ENCODE measurements around the gene ZBTB33. TPM values are rescaled to one million over a fixed set of nuclear protein-coding genes. Genes with fewer than 3 reads are reported as not detected.

ZBTB33 gene
- total and polyA plus RNA-seq, 12 donors, result 1.9 to 34.8 (median 13.1) TPM

- Histone ChIP-seq H3K27me3 (no peaks in the 10 kb centered on the region), H3K9me3 (replicated peaks in 1 of 3) (no peaks in the 10 kb centered on the region), H3K4me1 (replicated peaks in 1 of 2) (no peaks in the 10 kb centered on the region), H3K27ac (no peak overlapping the region), H3K4me3 (no peak overlapping the region), H3K36me3 (replicated peaks in 1 of 2) (no peaks in the 10 kb centered on the region)
- intact Hi-C loops (cut with DNase I), result no loop called here
- no peak for TF ChIP-seq POLR2A (IDR thresholded peaks at IDR 0.05)
- TF ChIP-seq, protein P1, sequence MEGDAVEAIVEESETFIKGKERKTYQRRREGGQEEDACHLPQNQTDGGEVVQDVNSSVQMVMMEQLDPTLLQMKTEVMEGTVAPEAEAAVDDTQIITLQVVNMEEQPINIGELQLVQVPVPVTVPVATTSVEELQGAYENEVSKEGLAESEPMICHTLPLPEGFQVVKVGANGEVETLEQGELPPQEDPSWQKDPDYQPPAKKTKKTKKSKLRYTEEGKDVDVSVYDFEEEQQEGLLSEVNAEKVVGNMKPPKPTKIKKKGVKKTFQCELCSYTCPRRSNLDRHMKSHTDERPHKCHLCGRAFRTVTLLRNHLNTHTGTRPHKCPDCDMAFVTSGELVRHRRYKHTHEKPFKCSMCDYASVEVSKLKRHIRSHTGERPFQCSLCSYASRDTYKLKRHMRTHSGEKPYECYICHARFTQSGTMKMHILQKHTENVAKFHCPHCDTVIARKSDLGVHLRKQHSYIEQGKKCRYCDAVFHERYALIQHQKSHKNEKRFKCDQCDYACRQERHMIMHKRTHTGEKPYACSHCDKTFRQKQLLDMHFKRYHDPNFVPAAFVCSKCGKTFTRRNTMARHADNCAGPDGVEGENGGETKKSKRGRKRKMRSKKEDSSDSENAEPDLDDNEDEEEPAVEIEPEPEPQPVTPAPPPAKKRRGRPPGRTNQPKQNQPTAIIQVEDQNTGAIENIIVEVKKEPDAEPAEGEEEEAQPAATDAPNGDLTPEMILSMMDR (IDR thresholded peaks at IDR 0.05), result no peak
- no peak for DNase-seq
- WGBS, 4 donors, result 65 to 92% (median 77%) methylated on average over 1 of the region's 1 CpG
These were observed 32.1 kb downstream of the ZBTB33 start for GRCh38 chrX:120282697-120283096.

DNA sequence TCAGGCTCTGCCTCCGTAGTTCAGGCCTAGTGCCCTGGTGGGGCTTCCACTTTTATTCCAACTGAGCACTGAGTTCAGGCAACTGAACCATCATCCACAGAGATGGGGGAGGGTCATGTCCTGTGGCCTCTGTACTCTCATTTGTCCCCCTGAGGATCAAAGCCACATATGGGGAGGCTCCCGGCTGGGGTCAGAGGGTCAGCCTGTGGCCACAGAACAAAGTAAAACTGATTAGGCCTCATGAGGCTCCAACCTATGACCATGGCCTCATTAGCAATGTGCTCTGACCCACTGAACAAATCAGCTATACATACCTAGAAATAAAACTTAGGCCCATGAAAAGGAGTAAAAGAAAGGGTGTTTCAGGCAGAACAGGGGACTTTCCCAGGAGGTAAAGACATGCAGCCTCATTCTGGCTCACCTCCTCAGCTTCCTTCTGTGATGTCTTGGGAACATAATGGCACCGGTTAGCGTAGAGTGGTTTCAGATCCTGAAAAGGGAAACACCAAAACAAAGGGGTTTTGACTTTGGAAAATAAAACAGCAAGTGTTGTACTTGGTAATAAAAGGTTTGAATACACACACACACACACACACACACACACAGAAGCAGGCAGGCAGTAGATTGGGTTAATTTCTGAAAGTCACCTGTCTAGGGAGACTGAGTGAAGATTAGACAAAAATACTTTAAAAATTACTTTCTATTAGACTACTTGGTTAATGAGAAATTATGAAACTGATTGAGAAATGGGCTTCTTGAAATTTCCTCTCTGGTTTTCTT is 36.3 kb downstream of the ZBTB33 start:
- H3K27ac ChIP-seq, result no peak overlapping the region
- intact Hi-C loops (cut with DNase I), result no loop called here
- 70 to 79% (median 79%) methylated on average over 2 to 4 of the region's 4 CpGs for WGBS, 4 donors
- TF ChIP-seq POLR2A (IDR thresholded peaks at IDR 0.05), result no peak
- TF ChIP-seq, protein P1 (IDR thresholded peaks at IDR 0.05), result no peak
- H3K36me3 ChIP-seq (replicated peaks in 1 of 2), result no peaks in the 10 kb centered on the region
- DNase-seq, result no peak
- H3K4me1 ChIP-seq (replicated peaks in 1 of 2), result no peaks in the 10 kb centered on the region
- H3K9me3 ChIP-seq (replicated peaks in 1 of 3), result no peaks in the 10 kb centered on the region
- no peak overlapping the region for H3K4me3 ChIP-seq
- H3K27me3 ChIP-seq, result no peaks in the 10 kb centered on the region

DNA sequence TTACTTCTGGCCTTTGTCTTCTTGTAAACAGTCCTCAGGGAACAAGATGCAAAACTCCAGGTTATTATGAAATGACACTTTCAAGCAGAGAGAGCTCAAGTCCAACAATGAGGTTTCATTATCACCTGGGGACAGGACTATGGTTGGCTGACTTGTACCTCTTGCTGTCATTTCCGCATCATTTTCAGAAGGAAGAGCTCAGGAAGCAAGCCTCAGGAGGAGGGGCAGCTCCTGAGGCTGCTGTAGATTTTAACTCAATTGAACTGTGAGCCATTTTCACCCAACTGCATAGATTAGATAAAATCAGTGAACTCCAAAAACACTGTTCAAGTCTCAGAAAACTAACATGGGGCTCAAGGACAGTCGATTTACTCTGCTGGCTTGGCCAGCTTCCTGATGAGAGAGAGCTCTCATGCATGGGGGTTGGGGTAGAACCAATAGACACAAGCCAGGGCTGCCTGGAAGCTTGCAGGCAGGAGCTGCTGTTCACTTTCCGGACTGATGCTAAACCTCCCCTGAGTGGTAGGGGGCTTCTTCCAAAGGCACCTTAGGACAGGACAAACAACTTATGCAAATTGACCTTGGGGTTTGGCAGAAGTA is 37.0 kb downstream of the ZBTB33 start:
- intact Hi-C loops (cut with DNase I), result no loop called here
- 20 to 65% (median 38%) methylated on average over 1 to 3 of the region's 3 CpGs for WGBS, 4 donors
- Histone ChIP-seq H3K27me3 (peaks cover under 1% of the 10 kb centered on the region), H3K27ac (no peak overlapping the region), H3K4me3 (no peak overlapping the region), H3K36me3 (replicated peaks in 1 of 2) (no peaks in the 10 kb centered on the region), H3K9me3 (replicated peaks in 1 of 3) (no peaks in the 10 kb centered on the region), H3K4me1 (replicated peaks in 1 of 2) (no peaks in the 10 kb centered on the region)
- TF ChIP-seq, protein P1 (IDR thresholded peaks at IDR 0.05), result no peak
- no peak for TF ChIP-seq POLR2A (IDR thresholded peaks at IDR 0.05)
- peak in 6 of 7 donors; percentile 25 to 65 (median 46) for DNase-seq

DNA sequence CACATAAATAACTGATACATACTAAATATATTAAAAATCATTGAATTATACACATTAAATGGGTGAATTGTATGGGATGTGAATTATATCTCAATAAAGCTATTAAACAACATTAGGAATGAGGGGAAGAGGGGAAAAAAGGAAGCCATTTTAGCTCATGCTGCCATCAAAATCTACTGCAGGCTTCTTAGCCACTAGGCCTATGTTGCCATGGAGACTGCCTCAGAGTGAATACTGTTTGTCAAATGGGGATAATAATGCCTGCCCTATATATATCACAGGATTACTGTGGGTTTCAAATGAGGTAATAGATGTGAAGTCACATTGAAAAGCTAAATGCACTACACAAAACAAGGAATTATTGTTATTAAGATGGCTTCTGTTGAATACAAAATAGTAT is 39.5 kb downstream of the ZBTB33 start:
- H3K27me3 ChIP-seq, result peaks cover 4% of the 10 kb centered on the region
- no peaks in the 10 kb centered on the region for H3K36me3 ChIP-seq (replicated peaks in 1 of 2)
- H3K4me3 ChIP-seq, result no peak overlapping the region
- no peaks in the 10 kb centered on the region for H3K9me3 ChIP-seq (replicated peaks in 1 of 3)
- TF ChIP-seq POLR2A (IDR thresholded peaks at IDR 0.05), result no peak
- TF ChIP-seq, protein P1 (IDR thresholded peaks at IDR 0.05), result no peak
- intact Hi-C loops (cut with DNase I), result no loop called here
- DNase-seq, result no peak
- no peak overlapping the region for H3K27ac ChIP-seq
- H3K4me1 ChIP-seq (replicated peaks in 1 of 2), result no peaks in the 10 kb centered on the region

Data from adrenal gland (tissue), 12 donors.